K562 (cell line): ENCODE results near the gene ATP2A1. TPM values are rescaled to one million over a fixed set of nuclear protein-coding genes. Genes with fewer than 3 reads are reported as not detected.

Source experiments
- ATAC-seq: fragments of 200-7000 bp; cut with Tn5 transposase; 3 replicates; pipeline ENCODE4 v1.9.1; 2020; ENCODE audit warnings: moderate library complexity
- BruUV-seq: library from RNA; stranded (reverse); fragments of 400-500 nt; replicated peaks from 2 replicates; lab custom pipeline; 2021; lab: Mats Ljungman, UMichigan
- CTCF ChIA-PET: fragments of 300-600 bp; formaldehyde crosslinking; extraction: SDS; loops from one replicate; lab custom pipeline; 2021; ENCODE audit warnings: low intra/inter-chr PET ratio; lab: Yijun Ruan, JAX
- POLR2A ChIA-PET: fragments of 300-600, 350-650 bp; sonication (Branson Sonifier 250); formaldehyde crosslinking; extraction: SDS; loops from one replicate; lab custom pipeline; 2021; ENCODE audit warnings: antibody characterized with exemption, inconsistent platforms; lab: Yijun Ruan, JAX
- DNase-seq, 4 experiments: peaks; one replicate each; pipeline versions ENCODE4 v3.0.0 to v3.0.0-alpha.2; 2011 to 2018; ENCODE audit warnings: low spot score in 3 of 4, mixed read lengths in 3 of 4; ENCODE audit errors: extremely low read depth in 1 of 4
- FAIRE-seq: peaks from 2 replicates; lab custom pipeline; 2011; peaks lifted over from hg19 to GRCh38; lab: Jason Lieb, UNC
- H2AFZ ChIP-seq: 2 replicates; pipeline ENCODE4 v1.6.0; 2011; ENCODE audit warnings: low read depth, low read length, control low read depth, inconsistent platforms
- H3K27ac ChIP-seq: fragments of 200-600 bp; 3 replicates; pipeline ENCODE4 v1.8.0; 2011; ENCODE audit warnings: low read depth, mild to moderate bottlenecking, control low read depth, inconsistent platforms, low read length, moderate library complexity, mixed read lengths; ENCODE audit errors: extremely low read depth
- H3K27me3 ChIP-seq, 2 experiments: fragments of 300-600 bp in 1 of 2; 2 replicates in 1 of 2; 3 replicates in 1 of 2; pipeline versions ENCODE4 v1.6.0 to v1.8.0; 2011; ENCODE audit warnings: inconsistent platforms in 2 of 2, low read length in 2 of 2, mild to moderate bottlenecking in 1 of 2, mixed read lengths in 1 of 2, moderate library complexity in 1 of 2; ENCODE audit not compliant: control insufficient read depth in 2 of 2, insufficient read depth in 2 of 2
- H3K36me3 ChIP-seq: fragments of 300-600 bp; 3 replicates; pipeline ENCODE4 v1.8.0; 2011; ENCODE audit warnings: mild to moderate bottlenecking, low read length, inconsistent platforms; ENCODE audit not compliant: control insufficient read depth, insufficient read depth
- H3K4me1 ChIP-seq, 2 experiments: fragments of 200-600 bp in 1 of 2; replicated peaks in 1 of 2; 2 replicates in 1 of 2; 3 replicates in 1 of 2; pipeline versions ENCODE4 v1.5.1 to v1.8.0; 2011; ENCODE audit warnings: inconsistent platforms in 2 of 2, low read length in 2 of 2, mild to moderate bottlenecking in 1 of 2, mixed read lengths in 1 of 2, moderate library complexity in 1 of 2; ENCODE audit not compliant: control insufficient read depth in 2 of 2, insufficient read depth in 2 of 2
- H3K4me2 ChIP-seq: 2 replicates; pipeline ENCODE4 v1.6.1; 2011; ENCODE audit warnings: low read length, control low read depth, inconsistent platforms, mixed read lengths; ENCODE audit not compliant: insufficient read depth
- H3K4me3 ChIP-seq: fragments of 200-600 bp; sonication (generic), shearing (Covaris generic); 2 replicates; pipeline ENCODE4 v1.5.1; 2016; ENCODE audit warnings: control low read depth, inconsistent platforms
- H3K79me2 ChIP-seq: fragments of 200-600 bp; 3 replicates; pipeline ENCODE4 v1.8.0; 2011; ENCODE audit warnings: low read length, inconsistent platforms; ENCODE audit not compliant: control insufficient read depth, insufficient read depth
- H3K9ac ChIP-seq, 2 experiments: 2 replicates each; pipeline versions ENCODE4 v1.6.0 to v1.6.1; 2011; ENCODE audit warnings: low read depth in 2 of 2, low read length in 2 of 2, control low read depth in 1 of 2, inconsistent platforms in 1 of 2, mild to moderate bottlenecking in 1 of 2, mixed read lengths in 1 of 2; ENCODE audit not compliant: insufficient read depth in 1 of 2
- H3K9me1 ChIP-seq: one replicate; pipeline ENCODE4 v1.6.0; 2011; ENCODE audit warnings: inconsistent platforms, mild to moderate bottlenecking, low read length, moderate library complexity; ENCODE audit not compliant: control insufficient read depth, insufficient read depth
- H3K9me3 ChIP-seq: replicated peaks from 2 replicates; pipeline ENCODE4 v1.5.1; 2011; ENCODE audit warnings: low read depth, low read length, inconsistent platforms; ENCODE audit not compliant: control insufficient read depth, insufficient read depth
- H4K20me1 ChIP-seq: replicated peaks from 2 replicates; pipeline ENCODE4 v1.6.1; 2011; ENCODE audit warnings: low read length, inconsistent platforms, mixed read lengths; ENCODE audit not compliant: control insufficient read depth, insufficient read depth
- CBFA2T2 ChIP-seq: fragments of 450-650 bp; conservative IDR thresholded peaks from 2 replicates; pipeline ENCODE4 v1.6.1; 2017; ENCODE audit warnings: mild to moderate bottlenecking
- FIP1L1 ChIP-seq: fragments of 200-400 bp; formaldehyde crosslinking; IDR thresholded peaks from 2 replicates; pipeline ENCODE4 v1.6.1; 2018; ENCODE audit warnings: mild to moderate bottlenecking, low read depth, low read length; ENCODE audit not compliant: poor library complexity, severe bottlenecking
- HDAC8 ChIP-seq: fragments of 450-650 bp; IDR thresholded peaks from 2 replicates; pipeline ENCODE4 v1.6.1; 2016; ENCODE audit warnings: mild to moderate bottlenecking, missing genetic modification characterization, moderate library complexity, missing compliant biosample characterization
- RBFOX2 ChIP-seq: fragments of 200-400 bp; formaldehyde crosslinking; IDR thresholded peaks from 2 replicates; pipeline ENCODE4 v1.6.1; 2017; ENCODE audit warnings: low read depth, mild to moderate bottlenecking, low read length, moderate library complexity
- SAFB ChIP-seq: fragments of 200-400 bp; formaldehyde crosslinking; IDR thresholded peaks from 2 replicates; pipeline ENCODE4 v1.6.1; 2017; ENCODE audit warnings: low read depth, low read length, borderline replicate concordance
- ZNF589 ChIP-seq: fragments of 200-800 bp; sonication (Bioruptor generic); IDR thresholded peaks from 2 replicates; pipeline ENCODE4 v1.6.1; 2016; ENCODE audit warnings: low read depth, missing genetic modification characterization, missing compliant biosample characterization
- WGBS: fragments of 100-300 bp; shearing (Covaris generic); methylation state at CpG from one replicate; pipeline ENCODE4 v1.1.6; 2016; ENCODE audit warnings: low coverage, mixed read lengths; ENCODE audit not compliant: insufficient coverage; ENCODE audit errors: missing lambda C conversion rate; 5-methylcytosine and 5-hydroxymethylcytosine counted together
- in situ Hi-C: fragments of 300-500 bp; cut with MboI; formaldehyde crosslinking; loops from 4 replicates; pipeline ENCODE4 v1.15.0; 2018; ENCODE audit warnings: inconsistent platforms, mixed read lengths
- intact Hi-C: fragments of 100-400 bp; cut with micrococcal nuclease; formaldehyde crosslinking; loops from 2 replicates; pipeline ENCODE4 v1.14.2; 2022
- polyA plus RNA-seq, 8 experiments: library from polyadenylated mRNA; depleted of rRNA in 4 of 8; stranded (reverse) in 5 of 8; unstranded in 3 of 8; fragments of >200 nt; fragmentation: Nextera tagmentation in 2 of 8; fragmentation: Illumina TruSeq in 1 of 8; extraction: Ambion mirVana in 2 of 8; extraction: Trizol in 1 of 8; gene quantifications; 2 replicates each; pipeline versions ENCODE4 v1.2.1 to v1.2.3, GENCODE V29; 2011 to 2014; ENCODE audit warnings: inconsistent platforms in 1 of 8, missing spikeins in 1 of 8
- total RNA-seq, 7 experiments: library from RNA; depleted of rRNA in 6 of 7; stranded (reverse); fragments of >200 nt in 6 of 7; fragmentation: Illumina TruSeq in 2 of 7; extraction: Trizol in 2 of 7; gene quantifications; 2 replicates each; pipeline versions ENCODE4 v1.2.1 to v1.2.3, GENCODE V29; 2011 to 2021; ENCODE audit warnings: low replicate concordance in 1 of 7
- TF ChIP-seq, protein P1 (sequence below): sonication (generic); formaldehyde crosslinking; IDR thresholded peaks from 2 replicates; pipeline ENCODE4 v1.8.0; 2022; ENCODE audit warnings: missing genetic modification reagents, mild to moderate bottlenecking, borderline replicate concordance

The ATP2A1 gene
- total and polyA plus RNA-seq, 9 of the 15 experiments (the other 6 are each of a cell fraction or from before 2014, with no cell fraction given), result 0.25 to 2.6 (median 0.65) TPM

DNA sequence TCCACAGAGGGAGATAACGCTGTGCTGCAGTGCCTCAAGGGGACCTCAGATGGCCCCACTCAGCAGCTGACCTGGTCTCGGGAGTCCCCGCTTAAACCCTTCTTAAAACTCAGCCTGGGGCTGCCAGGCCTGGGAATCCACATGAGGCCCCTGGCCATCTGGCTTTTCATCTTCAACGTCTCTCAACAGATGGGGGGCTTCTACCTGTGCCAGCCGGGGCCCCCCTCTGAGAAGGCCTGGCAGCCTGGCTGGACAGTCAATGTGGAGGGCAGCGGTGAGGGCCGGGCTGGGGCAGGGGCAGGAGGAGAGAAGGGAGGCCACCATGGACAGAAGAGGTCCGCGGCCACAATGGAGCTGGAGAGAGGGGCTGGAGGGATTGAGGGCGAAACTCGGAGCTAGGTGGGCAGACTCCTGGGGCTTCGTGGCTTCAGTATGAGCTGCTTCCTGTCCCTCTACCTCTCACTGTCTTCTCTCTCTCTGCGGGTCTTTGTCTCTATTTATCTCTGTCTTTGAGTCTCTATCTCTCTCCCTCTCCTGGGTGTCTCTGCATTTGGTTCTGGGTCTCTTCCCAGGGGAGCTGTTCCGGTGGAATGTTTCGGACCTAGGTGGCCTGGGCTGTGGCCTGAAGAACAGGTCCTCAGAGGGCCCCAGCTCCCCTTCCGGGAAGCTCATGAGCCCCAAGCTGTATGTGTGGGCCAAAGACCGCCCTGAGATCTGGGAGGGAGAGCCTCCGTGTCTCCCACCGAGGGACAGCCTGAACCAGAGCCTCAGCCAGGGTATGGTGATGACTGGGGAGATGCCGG is 54.3 kb downstream of the ATP2A1 start:
- ChIA-PET POLR2A (interaction anchor here (0.7 to 0.9 kb wide), 2 partner anchors 53 to 69 kb away, joined by 3 read pairs; partner anchors contain the start of gene SH2B1), CTCF (no interaction called here)
- Histone ChIP-seq H4K20me1 (no peaks in the 10 kb centered on the region), H3K27ac (no peak overlapping the region), H3K4me3 (no peak overlapping the region), H3K4me2 (no peak overlapping the region), H3K4me1 (peaks cover 5 to 37% of the 10 kb centered on the region in 2 experiments; a peak in 4 of 5 replicates), H3K9me3 (no peaks in the 10 kb centered on the region), H3K27me3 (no peaks in the 10 kb centered on the region), H2AFZ (no peak overlapping the region), H3K36me3 (no peaks in the 10 kb centered on the region), H3K9me1 (no peaks in the 10 kb centered on the region), H3K9ac (peak overlapping the region in 1 of 2 experiments; percentile 19; a peak in 2 of 4 replicates), H3K79me2 (peaks cover 9% of the 10 kb centered on the region)
- 80% methylated on average over 12 of the region's 20 CpGs for WGBS
- BruUV-seq, result no TSS peak
- intact Hi-C loops (no loop called here), in situ Hi-C loops (loop anchor here (25.0 kb wide), 1 partner anchor 495 kb away; no protein-coding TSS in a partner anchor)
- DNase-seq (no peak), FAIRE-seq (no peak), ATAC-seq (no peak)
- TF ChIP-seq SAFB (no peak), FIP1L1 (no peak), ZNF589 (CRISPR knock-in tag) (no peak), HDAC8 (tag) (no peak), CBFA2T2 (no peak), RBFOX2 (no peak)
- TF ChIP-seq, protein P1, sequence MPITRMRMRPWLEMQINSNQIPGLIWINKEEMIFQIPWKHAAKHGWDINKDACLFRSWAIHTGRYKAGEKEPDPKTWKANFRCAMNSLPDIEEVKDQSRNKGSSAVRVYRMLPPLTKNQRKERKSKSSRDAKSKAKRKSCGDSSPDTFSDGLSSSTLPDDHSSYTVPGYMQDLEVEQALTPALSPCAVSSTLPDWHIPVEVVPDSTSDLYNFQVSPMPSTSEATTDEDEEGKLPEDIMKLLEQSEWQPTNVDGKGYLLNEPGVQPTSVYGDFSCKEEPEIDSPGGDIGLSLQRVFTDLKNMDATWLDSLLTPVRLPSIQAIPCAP, result no peak
